IMR-90 (cell line): ENCODE data around the gene SIPA1L3.

Source experiments
- CTCF ChIP-seq: conservative IDR thresholded peaks from 2 replicates; pipeline ENCODE4 v1.5.1; 2012; ENCODE audit warnings: mild to moderate bottlenecking, low read depth, low read length, improper control_type of control experiment
- FOS ChIP-seq: fragments of 150-350 bp; IDR thresholded peaks from 2 replicates; pipeline ENCODE4 v1.6.1; 2016; ENCODE audit warnings: low read depth, low read length

- TF ChIP-seq FOS (no peak), CTCF (no peak)
These were observed 13.0 kb upstream of the SIPA1L3 start for GRCh38 chr19:37893845-37894575.
